GM12891 (cell line): ENCODE results near the gene URI1.
"Not testable (repeated sequence)": the region's sequence is repeated elsewhere in the genome, so short reads cannot be mapped to it uniquely, and the experiment has no call there.

ENCODE experiments used
- PAX5 ChIP-seq: IDR thresholded peaks from 2 replicates; pipeline ENCODE4 v1.6.1; 2011; ENCODE audit warnings: low read length, moderate library complexity, mild to moderate bottlenecking; ENCODE audit not compliant: insufficient read depth, severe bottlenecking
- POLR2A ChIP-seq: IDR thresholded peaks from 2 replicates; pipeline ENCODE4 v1.6.1; 2011; ENCODE audit warnings: low read depth, low read length, control low read depth
- POLR2AphosphoS5 ChIP-seq: IDR thresholded peaks from 2 replicates; pipeline ENCODE4 v1.6.1; 2011; ENCODE audit warnings: low read depth, low read length, control low read depth

DNA sequence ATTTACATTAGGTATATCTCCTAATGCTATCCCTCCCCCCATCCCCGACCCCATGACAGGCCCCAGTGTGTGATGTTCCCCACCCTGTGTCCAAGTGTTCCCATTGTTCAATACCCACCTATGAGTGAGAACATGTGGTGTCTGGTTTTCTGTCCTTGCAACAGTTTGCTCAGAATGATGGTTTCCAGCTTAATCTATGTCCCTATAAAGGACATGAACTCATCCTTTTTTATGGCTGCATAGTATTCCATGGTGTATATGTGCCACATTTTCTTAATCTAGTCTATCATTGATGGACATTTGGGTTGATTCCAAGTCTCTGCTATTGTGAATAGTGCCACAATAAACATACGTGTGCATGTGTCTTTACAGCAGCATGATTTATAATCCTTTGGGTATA is 26.2 kb upstream of the URI1 start:
- TF ChIP-seq POLR2A, POLR2AphosphoS5, PAX5: not testable (repeated sequence)
